MM.1S (cell line): ENCODE data around the gene GINS3.

ENCODE experiments used
- EZH2 ChIP-seq: fragments of 300-600 bp; sonication (generic); optimal IDR thresholded peaks from 2 replicates; pipeline ENCODE3; 2017; ENCODE audit warnings: low read depth, mild to moderate bottlenecking, antibody characterized with exemption, low read length, mixed read lengths
- TF ChIP-seq, protein P1 (sequence below): fragments of 300-600 bp; sonication (generic); IDR thresholded peaks from 2 replicates; pipeline ENCODE4 v1.5.1; 2016; ENCODE audit warnings: antibody characterized with exemption, low read length, mixed read lengths

DNA sequence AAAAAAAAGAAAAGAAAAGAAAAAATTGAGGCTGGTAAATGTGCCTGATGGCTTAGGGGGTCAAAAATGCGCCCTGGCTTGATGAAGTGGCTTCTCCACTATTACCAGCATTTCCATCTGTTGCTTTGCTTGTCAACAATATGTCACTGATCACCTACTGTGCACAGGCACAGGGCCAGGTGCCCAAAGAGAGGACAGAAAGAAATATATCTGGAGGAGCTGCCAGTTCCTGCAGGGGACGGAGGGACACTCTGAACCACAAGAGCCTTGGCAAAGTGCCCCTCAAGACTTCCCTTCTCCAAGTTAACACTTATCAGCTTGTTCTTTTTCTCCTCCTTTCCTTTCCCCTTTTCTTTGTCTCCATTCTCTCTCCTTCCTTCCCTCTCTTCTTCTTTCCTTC is 34.7 kb downstream of the GINS3 start:
- TF ChIP-seq, protein P1, sequence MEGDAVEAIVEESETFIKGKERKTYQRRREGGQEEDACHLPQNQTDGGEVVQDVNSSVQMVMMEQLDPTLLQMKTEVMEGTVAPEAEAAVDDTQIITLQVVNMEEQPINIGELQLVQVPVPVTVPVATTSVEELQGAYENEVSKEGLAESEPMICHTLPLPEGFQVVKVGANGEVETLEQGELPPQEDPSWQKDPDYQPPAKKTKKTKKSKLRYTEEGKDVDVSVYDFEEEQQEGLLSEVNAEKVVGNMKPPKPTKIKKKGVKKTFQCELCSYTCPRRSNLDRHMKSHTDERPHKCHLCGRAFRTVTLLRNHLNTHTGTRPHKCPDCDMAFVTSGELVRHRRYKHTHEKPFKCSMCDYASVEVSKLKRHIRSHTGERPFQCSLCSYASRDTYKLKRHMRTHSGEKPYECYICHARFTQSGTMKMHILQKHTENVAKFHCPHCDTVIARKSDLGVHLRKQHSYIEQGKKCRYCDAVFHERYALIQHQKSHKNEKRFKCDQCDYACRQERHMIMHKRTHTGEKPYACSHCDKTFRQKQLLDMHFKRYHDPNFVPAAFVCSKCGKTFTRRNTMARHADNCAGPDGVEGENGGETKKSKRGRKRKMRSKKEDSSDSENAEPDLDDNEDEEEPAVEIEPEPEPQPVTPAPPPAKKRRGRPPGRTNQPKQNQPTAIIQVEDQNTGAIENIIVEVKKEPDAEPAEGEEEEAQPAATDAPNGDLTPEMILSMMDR: no peak
- TF ChIP-seq EZH2: no peak
